Stimulated activated naive CD8-positive, alpha-beta T cell treated with anti-CD3 and anti-CD28 coated beads, Interleukin-15, Interleukin-2, amounts not matched to agents 100 U/mL and 50 U/mL, for 24 hours (primary cell): Measurements from ENCODE around the gene HOXC5.
A peak's percentile ranks its signal among the peaks of the same experiment; 100 is the strongest.

ENCODE experiments used
- ATAC-seq: fragments of 150-1000 bp; cut with Tn5 transposase; one replicate; pipeline ENCODE4 v1.10.0; 2021
- DNase-seq: peaks from one replicate; pipeline ENCODE4 v3.0.0; 2021

HOXC5 gene

DNA sequence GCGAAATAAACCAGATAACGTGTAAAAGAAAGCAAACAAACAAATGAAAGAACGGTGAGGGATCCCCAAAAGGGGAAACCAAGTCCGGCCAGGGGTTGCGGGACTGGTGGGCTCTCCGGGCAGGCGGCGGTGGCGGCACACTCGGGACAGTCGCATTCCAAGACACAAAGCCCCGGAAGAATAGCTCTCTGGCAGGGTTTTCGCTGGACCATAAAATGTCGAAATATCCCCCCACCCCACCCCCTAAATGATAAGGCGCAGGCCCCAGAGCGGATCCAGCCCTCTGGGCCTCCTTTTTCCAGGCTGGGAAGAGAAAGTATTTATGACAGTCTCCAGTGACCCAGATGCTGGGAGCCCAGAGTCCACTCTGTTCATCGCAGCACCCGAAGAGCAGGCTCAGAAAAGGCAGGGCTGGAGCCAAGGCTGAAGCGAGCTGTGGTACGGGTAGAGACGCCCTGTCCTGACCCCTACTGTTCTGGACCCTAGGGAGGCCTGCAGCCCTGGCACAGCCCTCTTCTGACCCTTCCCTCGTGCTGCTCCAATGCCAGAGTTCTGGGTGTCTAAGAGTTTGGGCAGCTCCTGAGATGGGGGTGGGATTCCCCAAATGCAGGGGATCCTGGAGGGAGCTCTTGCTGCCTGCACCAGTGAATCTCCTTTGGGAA lies 26.2 kb upstream of the HOXC5 start:
- ATAC-seq: no peak
- no peak for DNase-seq

GRCh38 chr12:54007538-54008259 lies 25.2 kb upstream of the HOXC5 start:
- DNase-seq: no peak
- no peak for ATAC-seq

- ATAC-seq: no peak
- no peak for DNase-seq
Observed at GRCh38 chr12:54008260-54008552, 24.6 kb upstream of the HOXC5 start.

GRCh38 chr12:54009171-54010052 lies 23.4 kb upstream of the HOXC5 start:
- ATAC-seq (no peak), DNase-seq (peak; percentile 39)

DNA sequence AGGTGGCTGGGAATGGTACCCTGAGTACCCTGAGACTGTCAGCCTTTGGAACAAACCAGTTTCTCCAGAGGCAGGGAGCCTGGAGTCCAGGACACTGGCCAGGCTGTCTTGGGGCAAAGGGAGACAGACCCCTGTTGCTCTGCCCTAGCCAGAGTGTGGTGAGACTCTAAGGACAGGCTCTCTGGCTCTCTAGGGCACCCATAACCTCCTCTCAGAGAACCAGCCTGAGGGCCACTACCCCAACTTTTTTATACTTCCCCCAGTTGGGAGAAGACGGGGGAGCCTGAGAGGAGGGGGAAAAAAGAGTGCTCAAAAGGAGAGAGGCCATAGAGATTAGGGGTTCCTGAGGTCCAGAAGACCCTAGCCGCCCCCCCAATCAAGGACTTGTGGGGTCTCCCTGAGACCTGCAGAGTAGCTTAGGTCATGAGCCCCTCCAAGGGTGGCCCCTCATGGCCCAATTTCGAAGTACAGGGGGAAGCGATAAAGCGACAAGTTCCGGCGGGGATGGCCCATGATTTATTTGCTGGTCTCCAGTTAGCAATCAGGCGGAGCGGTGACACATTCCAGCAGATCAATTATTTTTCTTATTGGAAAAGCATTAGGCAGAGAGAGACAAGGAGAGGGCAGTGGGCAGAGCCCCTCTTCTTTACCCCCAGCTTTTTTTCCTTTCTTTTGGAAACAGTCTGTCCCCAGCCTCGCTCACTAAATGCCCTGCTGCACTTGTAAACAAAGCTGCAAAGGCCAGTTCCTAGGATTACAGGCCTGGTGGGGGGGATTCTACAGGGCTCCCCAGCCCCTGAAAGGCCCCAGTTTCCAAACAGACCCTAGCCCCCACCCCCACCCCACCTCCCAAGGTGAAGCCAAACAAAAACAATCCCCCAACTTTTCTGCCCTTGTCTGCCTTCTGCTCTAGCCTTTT lies 22.5 kb upstream of the HOXC5 start:
- ATAC-seq: no peak
- no peak for DNase-seq

DNA sequence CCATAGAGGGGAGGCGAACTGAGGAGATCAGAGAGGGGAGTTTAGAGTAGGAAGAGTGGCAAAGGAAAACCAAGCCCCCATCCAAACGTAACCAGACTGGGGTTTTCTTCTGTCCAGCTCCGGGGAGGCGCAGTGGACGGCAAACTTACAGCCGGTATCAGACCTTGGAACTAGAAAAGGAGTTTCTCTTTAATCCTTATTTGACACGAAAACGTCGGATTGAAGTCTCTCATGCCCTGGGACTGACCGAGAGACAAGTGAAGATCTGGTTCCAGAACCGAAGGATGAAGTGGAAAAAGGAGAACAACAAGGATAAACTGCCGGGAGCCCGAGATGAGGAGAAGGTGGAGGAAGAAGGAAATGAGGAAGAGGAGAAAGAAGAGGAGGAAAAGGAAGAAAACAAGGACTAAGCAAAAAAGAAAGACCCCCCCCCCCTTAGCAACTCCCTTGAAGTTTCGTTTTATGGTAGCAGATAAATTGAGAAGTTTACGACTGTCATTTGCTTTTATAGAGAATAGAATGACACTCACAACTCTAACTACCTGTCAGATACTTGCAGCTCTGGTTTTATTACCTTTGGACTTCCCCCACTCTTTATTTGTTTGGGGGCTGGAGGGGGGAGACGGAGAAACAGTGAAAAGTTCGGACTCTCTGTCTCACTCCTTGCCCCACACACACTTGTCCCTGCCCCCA lies 21.7 kb upstream of the HOXC5 start:
- no peak for ATAC-seq
- no peak for DNase-seq

GRCh38 chr12:54011665-54012532 lies 21.0 kb upstream of the HOXC5 start:
- DNase-seq (no peak), ATAC-seq (no peak)

DNA sequence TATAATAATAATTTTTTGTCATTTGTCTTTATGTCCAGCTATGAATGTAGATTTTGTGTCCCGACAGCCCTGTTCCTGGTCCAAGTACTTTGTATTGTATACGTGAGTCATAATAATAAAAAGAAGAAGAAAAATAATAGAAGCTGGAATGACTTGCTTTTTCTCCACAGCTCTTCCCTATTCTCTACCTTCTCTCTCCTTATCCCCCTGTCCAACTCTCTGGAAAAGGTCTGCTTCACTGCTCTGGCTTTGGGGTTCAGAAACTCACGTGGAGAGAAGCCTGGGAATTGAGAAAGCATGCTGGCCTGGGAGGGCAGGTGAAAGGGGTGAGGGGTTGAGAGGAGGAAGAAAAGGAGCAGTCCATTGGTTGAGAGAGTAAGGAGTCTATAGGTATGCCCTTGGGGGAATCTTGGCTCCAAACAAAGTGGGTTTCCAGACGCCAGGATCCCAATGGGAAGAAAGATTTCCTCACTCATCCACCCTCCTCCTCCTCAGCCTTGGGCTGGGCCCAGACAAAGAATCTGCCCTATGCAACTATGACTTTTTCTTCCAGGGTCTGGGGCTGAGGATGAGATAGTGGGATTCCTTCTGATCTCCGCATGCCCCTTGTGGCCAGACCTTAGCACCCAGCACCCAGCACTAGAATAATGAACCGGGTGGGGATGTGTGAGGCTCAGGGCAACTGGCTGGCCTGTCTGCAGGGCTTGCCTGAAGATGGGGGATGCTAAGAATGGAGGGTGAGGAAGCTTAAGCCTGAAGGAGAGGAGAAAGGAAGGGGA lies 20.0 kb upstream of the HOXC5 start:
- DNase-seq (no peak), ATAC-seq (no peak)

- no peak for DNase-seq
- ATAC-seq: no peak
Observed at GRCh38 chr12:54014377-54015017, 18.4 kb upstream of the HOXC5 start.

- ATAC-seq: no peak
- no peak for DNase-seq
Observed at GRCh38 chr12:54015018-54015931, 17.6 kb upstream of the HOXC5 start.

DNA sequence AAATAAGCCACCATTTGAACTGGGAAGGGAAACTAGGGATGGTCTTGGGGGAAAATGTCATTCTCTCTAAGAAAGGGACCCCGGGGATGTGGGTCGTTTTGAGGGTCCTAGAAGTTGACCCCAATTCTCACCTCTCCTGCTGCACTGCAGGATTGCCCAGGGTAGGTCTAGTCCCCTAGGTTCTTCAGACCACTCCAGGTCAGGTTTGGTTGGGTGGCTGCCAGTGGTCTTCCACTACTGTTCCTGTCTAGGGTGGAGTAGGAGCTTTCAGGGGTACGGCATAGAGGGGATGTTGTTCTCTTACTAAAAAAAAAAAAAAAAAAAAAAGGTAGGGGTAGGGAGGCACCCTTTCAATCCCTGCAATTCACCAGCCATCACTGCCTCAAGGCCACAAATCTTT lies 16.8 kb upstream of the HOXC5 start:
- DNase-seq (no peak), ATAC-seq (no peak)

DNA sequence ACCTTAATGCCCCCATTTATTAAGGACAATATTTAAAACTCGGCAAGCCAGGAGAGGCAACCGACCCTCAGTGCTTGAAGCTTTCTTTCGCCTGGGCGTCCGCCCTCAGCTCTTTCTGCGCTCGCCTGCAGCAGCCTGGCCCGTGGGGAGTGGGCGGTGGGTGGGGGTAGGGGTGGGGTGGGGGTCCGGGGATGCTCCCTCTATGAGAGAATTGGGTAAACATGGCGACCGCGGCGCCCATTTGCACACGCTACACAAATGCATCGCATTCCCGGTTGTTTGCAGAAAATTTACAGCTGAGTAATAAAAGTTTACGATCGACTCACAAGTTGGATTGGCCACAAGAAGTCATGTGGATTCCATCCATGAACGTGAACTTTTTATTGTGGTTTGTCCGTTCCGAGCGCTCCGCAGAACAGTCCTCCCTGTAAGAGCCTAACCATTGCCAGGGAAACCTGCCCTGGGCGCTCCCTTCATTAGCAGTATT lies 16.3 kb upstream of the HOXC5 start:
- ATAC-seq (no peak), DNase-seq (no peak)

DNA sequence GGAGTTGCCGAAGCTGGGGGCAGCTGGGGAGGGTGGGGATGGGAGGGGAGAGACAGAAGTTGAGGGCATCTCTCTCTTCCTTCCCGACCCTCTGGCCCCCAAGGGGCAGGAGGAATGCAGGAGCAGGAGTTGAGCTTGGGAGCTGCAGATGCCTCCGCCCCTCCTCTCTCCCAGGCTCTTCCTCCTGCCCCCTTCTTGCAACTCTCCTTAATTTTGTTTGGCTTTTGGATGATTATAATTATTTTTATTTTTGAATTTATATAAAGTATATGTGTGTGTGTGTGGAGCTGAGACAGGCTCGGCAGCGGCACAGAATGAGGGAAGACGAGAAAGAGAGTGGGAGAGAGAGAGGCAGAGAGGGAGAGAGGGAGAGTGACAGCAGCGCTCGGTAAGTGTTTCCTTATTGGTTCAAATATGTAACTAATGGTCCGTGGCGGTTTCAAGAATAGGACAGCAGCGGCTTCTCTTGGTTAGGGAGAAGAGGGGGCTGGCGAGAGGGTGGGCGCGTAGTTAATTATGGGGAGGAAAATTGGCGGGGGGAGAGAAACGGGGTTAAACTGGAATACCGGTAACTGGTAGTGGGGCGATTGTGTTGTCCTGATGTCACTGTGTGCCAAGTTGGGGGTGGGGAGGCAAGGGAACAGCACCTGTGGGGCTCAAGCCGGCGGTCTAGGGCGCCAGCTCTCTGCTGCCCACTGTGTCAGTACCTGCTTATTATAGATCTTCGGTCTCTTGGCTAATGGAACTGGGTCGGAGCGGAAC lies 15.6 kb upstream of the HOXC5 start:
- DNase-seq (no peak), ATAC-seq (peak; percentile 36)

- DNase-seq (peak; percentile 77), ATAC-seq (peak; percentile 78)
Observed at GRCh38 chr12:54017878-54018467, 14.9 kb upstream of the HOXC5 start.

- DNase-seq: no peak
- ATAC-seq: no peak
Observed at GRCh38 chr12:54018468-54018984, 14.3 kb upstream of the HOXC5 start.

DNA sequence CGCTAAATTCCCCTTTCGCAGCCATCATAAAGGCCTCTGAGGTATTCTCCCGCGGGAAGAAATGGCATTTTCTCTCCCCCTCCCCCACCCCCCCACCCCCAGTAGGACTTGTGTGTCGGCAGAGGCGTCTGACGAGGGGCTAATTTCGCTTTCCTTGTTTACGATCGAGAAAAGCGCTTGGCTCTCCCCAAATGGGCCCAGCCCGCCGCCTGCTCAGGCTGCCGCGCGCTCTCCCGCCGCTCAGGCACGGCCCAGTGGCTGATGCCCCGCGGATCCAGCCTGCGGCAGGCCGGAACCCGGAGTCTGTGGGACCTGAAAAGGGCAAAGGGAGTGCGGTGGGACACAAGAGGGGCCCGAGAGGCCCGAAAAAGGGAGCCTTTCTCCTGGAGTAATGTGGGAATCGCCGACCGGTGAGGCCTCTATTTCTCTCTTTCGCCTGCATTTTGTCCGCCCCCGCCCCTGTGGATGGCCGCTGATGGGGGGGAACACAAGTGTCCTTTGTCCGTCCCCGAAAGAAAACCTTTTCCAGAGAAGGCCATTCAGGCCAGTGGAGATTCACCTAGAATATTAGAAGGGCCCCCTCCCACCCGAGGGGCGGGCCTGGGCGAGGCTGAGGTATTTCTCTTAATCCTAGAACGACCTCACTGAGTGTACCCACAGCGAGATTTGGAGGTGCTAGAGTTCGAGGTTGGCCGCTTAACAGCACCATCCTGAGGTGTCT lies 13.6 kb upstream of the HOXC5 start:
- no peak for DNase-seq

More for the DNA sequence above, 13.6 kb upstream of the HOXC5 start:
- no peak for ATAC-seq
